ENCODE measurements around the gene SRP14.
"Not testable (repeated sequence)": the region's sequence is repeated elsewhere in the genome, so short reads cannot be mapped to it uniquely, and the experiment has no call there.

SRP14 gene

GRCh38 chr15:40038638-40039543, at the start of gene SRP14:
TSS of gene SRP14 (minus strand) at chr15:40039181. CDS start at chr15:40039116, 65 bp downstream.
- DNase-seq = peak; percentile 95 to 96

- no peak for DNase-seq
These were observed 49.3 kb upstream of the SRP14 start for GRCh38 chr15:40087991-40088928.

GRCh38 chr15:40087068-40087810, 48.3 kb upstream of the SRP14 start:
- DNase-seq = no peak

GRCh38 chr15:40085266-40085665, 46.3 kb upstream of the SRP14 start:
- DNase-seq = no peak

GRCh38 chr15:40084650-40085049, 45.7 kb upstream of the SRP14 start:
- no peak for DNase-seq

- peak in 1 of 2 donors; percentile 30 for DNase-seq
These were observed 43.4 kb upstream of the SRP14 start for GRCh38 chr15:40082195-40082883.

- no peak for DNase-seq
These were observed 42.8 kb upstream of the SRP14 start for GRCh38 chr15:40081691-40082194.

- no peak for DNase-seq
These were observed 41.9 kb upstream of the SRP14 start for GRCh38 chr15:40080847-40081246.

GRCh38 chr15:40080104-40080503, 41.1 kb upstream of the SRP14 start:
- DNase-seq = no peak

- DNase-seq = no peak
These were observed 40.5 kb upstream of the SRP14 start for GRCh38 chr15:40079456-40079855.

- no peak for DNase-seq
These were observed 36.5 kb upstream of the SRP14 start for GRCh38 chr15:40075298-40076044.

- not testable (repeated sequence) for DNase-seq
These were observed 35.7 kb upstream of the SRP14 start for GRCh38 chr15:40074656-40075055.

GRCh38 chr15:40073716-40074490, 34.9 kb upstream of the SRP14 start:
- DNase-seq = not testable (repeated sequence)

- no peak for DNase-seq
These were observed 33.4 kb upstream of the SRP14 start for GRCh38 chr15:40072216-40072990.

- no peak for DNase-seq
These were observed 31.7 kb upstream of the SRP14 start for GRCh38 chr15:40070608-40071218.

GRCh38 chr15:40070166-40070557, 31.2 kb upstream of the SRP14 start:
- DNase-seq = no peak

- no peak for DNase-seq
These were observed 30.5 kb upstream of the SRP14 start for GRCh38 chr15:40069178-40070165.

Data from CD4-positive, alpha-beta T cell treated with Interferon alpha-2 for 1 hour (primary cell).